ENCODE measurements around the gene CDT1.

DNA sequence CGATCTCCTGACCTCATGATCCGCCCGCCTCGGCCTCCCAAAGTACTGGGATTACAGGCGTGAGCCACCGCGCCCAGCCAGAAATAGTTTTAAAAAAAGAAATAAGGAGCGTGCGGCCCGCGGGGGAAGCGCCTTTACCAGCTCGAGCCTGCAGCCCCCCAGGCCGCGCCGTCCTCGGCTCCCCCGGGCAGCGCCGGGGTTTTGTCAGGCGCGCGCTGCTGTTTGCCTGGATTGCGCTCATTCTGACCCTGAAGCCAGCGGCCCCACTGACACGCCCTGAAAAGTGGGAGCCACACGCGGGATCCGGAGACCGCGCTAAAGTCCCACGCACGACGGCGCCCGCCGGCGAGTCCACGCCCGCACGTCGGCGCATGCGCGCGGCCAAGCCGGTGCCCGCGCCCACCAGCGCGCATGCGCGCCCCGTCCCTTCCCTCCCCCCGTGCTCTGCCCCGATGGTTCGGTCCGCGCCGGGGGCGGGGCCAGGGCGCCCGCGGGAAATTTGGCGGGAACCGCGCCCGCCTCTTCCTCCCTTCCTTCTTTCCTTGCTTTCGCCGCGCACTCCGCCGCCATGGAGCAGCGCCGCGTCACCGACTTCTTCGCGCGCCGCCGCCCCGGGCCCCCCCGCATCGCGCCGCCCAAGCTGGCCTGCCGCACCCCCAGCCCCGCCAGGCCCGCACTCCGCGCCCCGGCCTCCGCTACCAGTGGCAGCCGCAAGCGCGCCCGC, at the start of gene CDT1:
- no peak for TF ChIP-seq GATA3 (IDR thresholded peaks at IDR 0.05; ENCODE audit: low read depth, low read length)
- no peak for TF ChIP-seq GATA2 (IDR thresholded peaks at IDR 0.05; ENCODE audit: low read depth, low read length)

Measured in SH-SY5Y (cell line).